ENCODE measurements around the gene TIMM13.

DNA sequence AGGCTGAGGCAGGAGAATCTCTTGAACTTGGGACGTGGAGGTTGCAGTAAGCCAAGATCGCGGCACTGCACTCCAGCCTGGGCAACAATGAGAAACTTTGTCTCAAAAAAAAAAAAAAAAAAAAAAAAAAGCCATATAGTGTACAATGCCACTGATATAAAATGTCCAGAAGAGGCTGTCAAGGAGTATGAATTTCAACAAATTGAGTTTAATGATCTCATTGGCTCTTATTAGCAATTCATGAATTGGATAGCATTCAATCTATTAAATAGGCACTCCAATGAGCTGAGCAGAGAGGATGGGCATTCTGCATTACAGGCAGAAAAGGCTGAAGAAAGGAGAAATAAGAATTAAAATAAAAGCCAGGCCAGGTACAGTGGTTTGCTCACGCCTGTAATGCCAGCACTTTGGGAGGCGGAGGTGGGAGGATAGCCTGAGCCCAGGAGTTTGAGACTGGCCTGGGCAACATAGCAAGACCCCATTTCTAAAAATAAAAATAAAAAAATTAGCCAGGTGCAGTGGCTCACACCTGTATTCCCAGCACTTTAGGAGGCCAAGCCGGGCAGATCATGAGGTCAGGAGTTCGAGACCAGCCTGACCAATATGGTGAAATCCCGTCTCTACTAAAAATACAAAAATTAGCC, 30.1 kb upstream of the TIMM13 start:
- TF ChIP-seq CTCF (IDR thresholded peaks at IDR 0.05) (no peak), EZH2 (IDR thresholded peaks at IDR 0.05; ENCODE audit: borderline replicate concordance, insufficient read depth, low read depth, low read length, poor library complexity, severe bottlenecking) (no peak)

All from B cell (primary cell).